SK-N-SH treated with all-trans-retinoic acid at 6 μM for 48 hours (cell line): ENCODE results near the gene HOXC9.

Experiments used
- ATAC-seq: fragments of 200-7000 bp; cut with Tn5 transposase; 3 replicates; pipeline ENCODE4 v1.9.1; 2020; ENCODE audit warnings: mild to moderate bottlenecking, moderate library complexity
- ARNTL ChIP-seq: fragments of 450-650 bp; formaldehyde crosslinking; IDR thresholded peaks from 2 replicates; pipeline ENCODE4 v1.5.0; 2020; ENCODE audit warnings: low read depth, mild to moderate bottlenecking, moderate library complexity, borderline replicate concordance
- CREB5 ChIP-seq: fragments of 250-450 bp; sonication (Bioruptor Pico); IDR thresholded peaks from 2 replicates; pipeline ENCODE4 v1.5.1; 2020; ENCODE audit warnings: low read depth, mild to moderate bottlenecking, moderate library complexity
- CSDC2 ChIP-seq: fragments of 250-450 bp; sonication (Bioruptor Pico); IDR thresholded peaks from 2 replicates; pipeline ENCODE4 v1.5.0; 2020; ENCODE audit warnings: mild to moderate bottlenecking, moderate library complexity
- CSRNP3 ChIP-seq: fragments of 250-450 bp; sonication (Bioruptor Pico); IDR thresholded peaks from 2 replicates; pipeline ENCODE4 v1.5.1; 2021; ENCODE audit warnings: mild to moderate bottlenecking, moderate library complexity
- GLIS3 ChIP-seq: fragments of 250-450 bp; sonication (Bioruptor Pico); IDR thresholded peaks from 2 replicates; pipeline ENCODE4 v1.5.0; 2020; ENCODE audit warnings: mild to moderate bottlenecking, moderate library complexity
- ISL1 ChIP-seq: fragments of 250-450 bp; sonication (Bioruptor Pico); IDR thresholded peaks from 2 replicates; pipeline ENCODE4 v2.1.2; 2022; ENCODE audit warnings: mild to moderate bottlenecking, moderate library complexity
- PATZ1 ChIP-seq: fragments of 250-450 bp; sonication (Bioruptor Pico); IDR thresholded peaks from 2 replicates; pipeline ENCODE4 v1.8.0; 2020; ENCODE audit warnings: mild to moderate bottlenecking, moderate library complexity, borderline replicate concordance
- POU6F1 ChIP-seq: fragments of 250-450 bp; sonication (Bioruptor Pico); IDR thresholded peaks from 2 replicates; pipeline ENCODE4 v1.8.0; 2021; ENCODE audit warnings: low read depth, mild to moderate bottlenecking, moderate library complexity, borderline replicate concordance
- PPARA ChIP-seq: fragments of 250-450 bp; sonication (Bioruptor Pico); IDR thresholded peaks from 2 replicates; pipeline ENCODE4 v1.5.0; 2020; ENCODE audit warnings: mild to moderate bottlenecking, borderline replicate concordance
- SNAI2 ChIP-seq: fragments of 250-450 bp; sonication (Bioruptor Pico); IDR thresholded peaks from 2 replicates; pipeline ENCODE4 v1.5.0; 2020; ENCODE audit warnings: mild to moderate bottlenecking, moderate library complexity
- TOX ChIP-seq: fragments of 250-450 bp; sonication (Bioruptor Pico); IDR thresholded peaks from 2 replicates; pipeline ENCODE4 v1.8.0; 2021; ENCODE audit warnings: mild to moderate bottlenecking, moderate library complexity, borderline replicate concordance
- TSHZ2 ChIP-seq: fragments of 250-450 bp; sonication (Bioruptor Pico); IDR thresholded peaks from 2 replicates; pipeline ENCODE4 v1.5.0; 2020; ENCODE audit warnings: mild to moderate bottlenecking, moderate library complexity
- ZC3H10 ChIP-seq: fragments of 250-450 bp; sonication (Bioruptor Pico); IDR thresholded peaks from 2 replicates; pipeline ENCODE4 v1.5.1; 2021; ENCODE audit warnings: mild to moderate bottlenecking, moderate library complexity
- ZNF565 ChIP-seq: fragments of 450-650 bp; formaldehyde crosslinking; conservative IDR thresholded peaks from 2 replicates; pipeline ENCODE4 v1.5.0; 2020; ENCODE audit warnings: low read depth, mild to moderate bottlenecking, moderate library complexity

The HOXC9 gene

GRCh38 chr12:54019924-54020590, 20.1 kb downstream of the HOXC9 start (continued):
- TF ChIP-seq PATZ1 (CRISPR knock-in tag) (no peak), ARNTL (CRISPR knock-in tag) (no peak), PPARA (CRISPR knock-in tag) (no peak), ISL1 (CRISPR knock-in tag) (no peak), SNAI2 (CRISPR knock-in tag) (no peak), TOX (no peak), GLIS3 (no peak)

GRCh38 chr12:54020591-54021405, 20.8 kb downstream of the HOXC9 start:
- no peak for TF ChIP-seq GLIS3

GRCh38 chr12:54021432-54022013, 21.6 kb downstream of the HOXC9 start:
- no peak for ATAC-seq
- no peak for TF ChIP-seq CSDC2 (CRISPR knock-in tag)
- no peak for TF ChIP-seq ZC3H10 (CRISPR knock-in tag)

More at GRCh38 chr12:54020591-54021405, 20.8 kb downstream of the HOXC9 start:
- ATAC-seq, result no peak

- ATAC-seq, result no peak
- TF ChIP-seq ZNF565 (CRISPR knock-in tag) (no peak), TSHZ2 (CRISPR knock-in tag) (no peak), PATZ1 (CRISPR knock-in tag) (no peak), ISL1 (CRISPR knock-in tag) (no peak), SNAI2 (CRISPR knock-in tag) (no peak), POU6F1 (CRISPR knock-in tag) (no peak), CREB5 (CRISPR knock-in tag) (no peak), CSRNP3 (no peak), TOX (no peak), CSDC2 (CRISPR knock-in tag) (no peak), ARNTL (CRISPR knock-in tag) (no peak)
- TF ChIP-seq, all 23 proteins: peak for 0
These were observed 23.3 kb downstream of the HOXC9 start for GRCh38 chr12:54022960-54023884.
